Limb (tissue), 2 donors: ENCODE data around the gene ADGRG7.

Experiments
- DNase-seq, 2 donors: peaks; one replicate each; pipeline ENCODE4 v3.0.0-alpha.2; 2016; ENCODE audit errors: extremely low spot score in 2 of 2

ADGRG7 gene

GRCh38 chr3:100743535-100743934 is 134.1 kb downstream of the ADGRG7 start:
- DNase-seq = no peak

- no peak for DNase-seq
These were observed 135.3 kb downstream of the ADGRG7 start for GRCh38 chr3:100744671-100745070.
